NCI-H187 (cell line): Measurements from ENCODE around the gene NR3C1.

Source experiments
- DNase-seq, 2 experiments: peaks; one replicate each; lab custom pipeline; 2025; lab: John Stamatoyannopoulos, UW

NR3C1 gene

DNA sequence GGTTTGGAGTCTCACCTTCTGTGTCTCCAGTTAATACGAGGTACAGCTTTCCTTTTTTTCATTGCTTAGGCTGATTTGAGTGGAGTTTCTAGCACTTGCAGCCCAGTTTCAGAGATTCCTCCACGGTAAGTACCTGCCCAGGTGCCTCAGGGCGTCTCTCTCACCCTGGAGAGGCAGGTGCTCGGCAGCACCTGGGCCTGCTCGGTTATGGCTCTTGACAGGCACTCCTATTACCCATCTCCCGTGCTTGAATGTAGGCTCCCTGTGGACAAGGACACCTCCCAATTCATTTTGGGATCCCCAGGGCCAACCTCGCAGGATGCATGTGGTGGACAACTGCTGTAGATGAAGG, 144.3 kb downstream of the NR3C1 start:
- DNase-seq, result no peak

DNA sequence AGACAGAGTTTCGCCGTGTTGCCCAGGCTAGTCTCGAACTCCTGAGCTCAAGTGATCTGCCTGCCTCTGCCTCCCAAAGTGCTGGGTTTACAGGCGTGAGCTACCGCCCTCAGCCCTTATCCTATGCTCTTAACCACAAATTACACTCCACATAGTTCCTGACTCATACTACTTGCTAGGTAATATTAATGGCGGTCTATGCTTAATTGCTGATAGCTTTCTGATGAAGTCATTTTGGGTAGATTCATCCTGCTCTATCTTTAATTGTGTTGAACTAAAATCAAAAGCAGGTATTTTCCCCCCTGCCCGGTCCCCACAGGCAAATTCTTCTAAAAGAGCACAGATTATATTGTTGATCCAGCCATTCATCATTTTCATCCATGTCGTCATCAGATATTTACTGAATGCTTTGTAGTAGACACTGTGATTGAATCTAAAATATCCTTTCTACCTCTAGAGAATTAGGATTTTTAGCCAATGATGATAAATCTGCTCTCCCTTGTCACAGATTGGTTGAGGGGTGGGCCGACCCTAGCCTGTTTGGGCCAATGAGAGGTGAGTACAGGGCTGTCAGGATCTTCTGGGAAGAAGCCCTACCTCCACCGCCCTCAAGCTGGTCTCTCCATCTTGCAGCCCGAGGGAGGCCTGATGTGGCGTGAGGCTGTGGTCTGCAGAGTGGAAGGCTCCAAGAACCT, 144.8 kb downstream of the NR3C1 start:
- DNase-seq, result no peak

DNA sequence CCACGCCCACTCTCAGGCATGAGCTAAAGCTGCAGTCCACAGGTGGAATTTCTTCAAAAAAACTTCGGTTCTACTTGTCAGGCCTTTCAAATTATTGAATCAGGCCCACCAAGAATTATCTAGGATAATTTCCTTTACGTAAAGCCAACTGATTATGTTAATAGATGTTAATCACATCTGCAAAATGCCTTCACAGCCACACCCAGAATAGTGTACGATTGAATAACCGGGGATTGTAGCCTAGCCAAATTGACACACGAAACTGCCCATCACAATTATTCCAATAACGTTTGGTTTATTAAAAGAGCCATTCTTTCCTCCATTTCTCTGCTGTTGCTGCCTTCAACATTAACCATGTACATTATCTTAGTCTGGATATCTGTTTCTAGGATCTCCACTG, 148.7 kb downstream of the NR3C1 start:
- DNase-seq, result no peak

DNA sequence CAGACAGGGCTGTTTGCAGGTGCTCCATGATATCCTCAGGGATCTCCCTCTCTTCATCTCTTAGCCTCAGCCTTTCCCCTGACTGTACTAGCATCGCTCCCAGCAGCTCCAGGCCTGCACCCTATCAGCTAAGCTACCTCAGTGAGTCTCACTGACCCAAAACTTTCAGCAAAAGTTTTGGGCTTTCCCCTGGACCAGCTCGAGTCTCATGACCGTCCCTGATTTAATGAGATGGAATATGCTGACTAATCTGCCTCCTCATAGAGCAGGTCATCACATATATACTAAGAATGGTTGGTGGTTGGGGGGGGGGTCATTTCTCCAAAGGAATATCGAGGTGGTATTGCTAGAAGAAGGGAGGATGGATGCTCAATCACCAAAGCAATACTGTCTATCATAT, 151.5 kb downstream of the NR3C1 start:
- DNase-seq, result no peak

DNA sequence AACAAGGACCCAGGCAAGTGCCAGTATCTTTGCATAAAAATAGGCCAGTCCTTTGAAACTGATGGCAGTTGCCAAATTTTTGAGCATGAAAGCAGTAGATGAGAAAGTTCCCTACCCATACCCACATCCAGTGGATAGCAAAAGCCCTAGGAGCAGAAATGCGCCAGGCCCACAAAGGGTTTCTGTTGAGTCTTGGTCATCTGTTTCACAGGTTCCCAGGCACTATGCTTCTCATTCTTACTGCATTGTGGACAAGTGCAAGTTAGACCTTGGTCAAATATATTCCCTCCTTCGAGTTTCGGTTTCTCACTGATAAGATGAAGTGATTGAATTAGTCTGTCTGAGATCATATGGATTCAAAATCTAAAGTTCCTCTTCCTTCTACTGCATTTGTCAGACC, 152.3 kb downstream of the NR3C1 start:
- DNase-seq, result no peak

DNA sequence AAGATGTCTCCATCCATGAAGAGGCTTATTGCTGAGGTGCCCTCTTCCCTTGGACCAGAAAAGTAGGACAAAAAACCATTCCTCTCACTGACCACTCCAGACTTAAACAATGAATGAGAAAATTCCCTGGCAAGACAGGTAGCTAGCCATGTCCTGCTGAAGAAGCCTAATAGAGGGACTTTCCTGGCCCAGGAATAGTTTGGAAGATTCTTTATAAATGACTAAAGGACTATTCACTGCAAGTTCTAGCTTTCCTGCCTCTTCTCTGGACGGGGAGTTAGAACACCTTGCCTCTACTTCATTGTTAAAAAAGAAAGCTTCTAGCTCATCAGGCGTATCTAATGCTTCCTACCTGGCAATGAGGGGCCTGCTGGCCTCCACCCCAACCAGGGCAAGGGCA, 153.6 kb downstream of the NR3C1 start:
- DNase-seq, result no peak

DNA sequence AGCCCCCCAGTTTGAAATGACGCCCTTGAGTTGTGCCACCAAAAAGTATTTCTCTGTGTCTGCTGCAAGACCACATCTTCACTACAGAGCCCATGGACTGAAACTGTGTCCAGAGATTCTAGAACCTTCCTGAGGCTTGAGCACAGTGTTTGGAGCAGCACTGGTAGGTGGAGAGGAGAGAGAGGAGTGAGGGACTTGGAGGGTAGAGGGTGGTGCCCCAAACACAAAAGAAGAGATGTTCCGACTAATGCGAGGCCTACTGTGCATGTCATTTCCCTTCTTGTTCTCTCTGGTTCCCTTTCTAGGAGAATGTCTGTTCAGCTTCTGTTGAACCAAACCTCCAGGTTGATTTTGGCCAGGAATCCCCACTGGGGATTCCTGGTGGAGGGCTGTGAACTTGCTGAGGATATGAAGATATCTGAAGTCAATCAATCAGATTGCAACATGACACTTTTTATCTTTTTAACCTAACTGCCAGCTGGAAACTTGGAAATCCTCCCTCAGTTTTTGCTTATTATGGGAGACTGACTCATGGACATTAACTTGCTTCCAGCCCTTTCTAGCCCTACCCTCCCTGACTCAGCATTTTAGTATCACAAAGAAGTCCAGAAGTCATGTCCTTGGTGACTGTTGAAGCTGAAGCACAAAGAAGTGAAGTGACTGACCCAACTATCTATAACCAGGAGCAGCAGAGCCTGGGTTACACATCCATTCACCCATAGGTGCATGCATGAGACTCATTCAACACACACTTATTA, 154.5 kb downstream of the NR3C1 start:
- no peak for DNase-seq

DNA sequence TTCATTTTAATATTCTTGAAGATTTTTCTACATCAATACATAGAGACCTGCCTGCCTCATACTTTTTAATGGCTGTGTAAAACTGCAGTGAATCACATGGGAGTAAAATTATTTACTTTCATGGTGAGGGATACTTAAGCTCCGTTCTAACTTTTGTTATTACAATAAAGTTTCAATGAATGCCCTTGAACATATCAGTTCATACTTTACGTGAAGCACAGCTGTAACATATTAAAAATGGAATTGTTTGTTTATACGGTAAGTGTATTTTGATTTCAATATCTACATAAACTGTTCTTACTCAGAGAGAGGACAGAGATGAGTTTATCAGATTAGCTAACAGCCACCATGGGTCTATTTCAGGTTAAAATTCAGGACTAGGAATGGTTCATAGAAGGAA, 155.1 kb downstream of the NR3C1 start:
- no peak for DNase-seq

DNA sequence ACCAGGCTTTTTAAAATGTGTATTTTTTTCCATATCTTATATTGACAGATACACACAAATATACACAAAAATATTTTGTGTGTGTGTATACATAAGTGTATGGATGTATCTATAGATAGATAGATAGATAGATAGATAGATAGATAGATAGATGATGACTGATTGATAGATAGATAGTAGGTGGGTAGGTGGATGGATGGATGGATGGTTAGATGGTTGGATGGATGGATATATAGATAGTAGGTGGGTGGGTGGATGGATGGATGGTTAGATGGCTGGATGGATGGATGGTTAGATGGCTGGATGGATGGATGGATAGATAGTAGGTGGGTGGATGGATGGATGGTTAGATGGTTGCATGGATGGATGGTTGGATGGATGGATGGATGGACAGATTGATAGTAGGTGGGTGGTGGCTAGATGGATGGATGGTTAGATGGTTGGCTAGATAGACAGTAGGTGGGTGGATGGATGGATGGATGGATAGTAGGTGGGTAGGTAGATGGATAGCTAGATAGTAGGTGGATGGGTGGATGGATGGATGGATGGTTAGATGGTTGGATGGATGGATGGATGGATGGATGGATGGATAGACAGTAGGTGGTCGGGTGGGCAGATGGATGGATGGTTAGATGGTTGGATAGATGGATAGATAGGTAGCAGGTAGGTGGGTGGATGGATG, 156.2 kb downstream of the NR3C1 start:
- no peak for DNase-seq

DNA sequence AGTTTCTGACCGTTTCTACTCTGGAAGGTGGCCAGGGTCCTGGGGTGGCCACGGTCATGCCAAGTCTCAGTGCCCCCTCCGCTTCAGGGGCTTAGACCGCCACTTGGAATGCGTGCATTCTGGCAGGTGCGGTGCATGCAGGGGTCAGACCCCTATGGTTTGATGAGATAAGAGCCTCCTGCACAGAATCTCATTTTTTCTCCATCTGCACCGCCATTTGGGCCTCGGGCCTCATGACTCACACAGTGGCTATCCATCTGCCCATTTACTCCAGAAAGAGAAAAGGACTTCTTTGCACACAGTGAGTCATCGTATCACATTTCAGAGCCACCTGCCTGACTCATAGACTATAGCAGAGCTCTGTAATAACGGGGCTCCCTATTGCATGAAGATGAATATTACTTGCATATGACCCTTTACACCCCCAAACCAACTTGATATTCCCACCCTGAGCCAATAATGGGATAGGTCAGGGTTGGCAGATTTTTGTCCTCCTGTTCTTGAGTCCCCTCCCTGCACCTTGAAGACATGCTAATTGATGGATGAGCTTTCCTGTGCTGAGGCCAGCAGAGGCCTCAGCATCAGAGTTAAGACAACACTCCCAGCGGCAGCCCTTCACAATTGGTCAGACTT, 157.4 kb downstream of the NR3C1 start:
- no peak for DNase-seq

DNA sequence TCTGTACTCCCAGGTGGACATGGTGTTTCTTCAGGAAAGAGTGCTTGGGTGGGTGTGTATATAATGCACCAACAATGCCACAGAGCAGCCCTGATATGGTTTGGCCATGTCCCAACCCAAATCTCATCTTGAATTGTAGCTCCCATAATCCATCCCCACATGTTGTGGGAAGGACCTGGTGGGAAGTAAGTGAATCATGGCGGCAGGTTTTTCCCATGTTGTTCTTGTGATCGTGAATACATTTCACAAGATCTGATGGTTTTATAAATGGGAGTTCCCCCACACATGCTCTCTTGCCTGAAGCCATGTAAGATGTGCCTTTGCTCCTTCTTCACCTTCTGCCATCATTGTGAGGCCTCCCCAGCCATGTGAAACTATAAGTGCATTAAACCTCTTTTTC, 158.5 kb downstream of the NR3C1 start:
- no peak for DNase-seq

DNA sequence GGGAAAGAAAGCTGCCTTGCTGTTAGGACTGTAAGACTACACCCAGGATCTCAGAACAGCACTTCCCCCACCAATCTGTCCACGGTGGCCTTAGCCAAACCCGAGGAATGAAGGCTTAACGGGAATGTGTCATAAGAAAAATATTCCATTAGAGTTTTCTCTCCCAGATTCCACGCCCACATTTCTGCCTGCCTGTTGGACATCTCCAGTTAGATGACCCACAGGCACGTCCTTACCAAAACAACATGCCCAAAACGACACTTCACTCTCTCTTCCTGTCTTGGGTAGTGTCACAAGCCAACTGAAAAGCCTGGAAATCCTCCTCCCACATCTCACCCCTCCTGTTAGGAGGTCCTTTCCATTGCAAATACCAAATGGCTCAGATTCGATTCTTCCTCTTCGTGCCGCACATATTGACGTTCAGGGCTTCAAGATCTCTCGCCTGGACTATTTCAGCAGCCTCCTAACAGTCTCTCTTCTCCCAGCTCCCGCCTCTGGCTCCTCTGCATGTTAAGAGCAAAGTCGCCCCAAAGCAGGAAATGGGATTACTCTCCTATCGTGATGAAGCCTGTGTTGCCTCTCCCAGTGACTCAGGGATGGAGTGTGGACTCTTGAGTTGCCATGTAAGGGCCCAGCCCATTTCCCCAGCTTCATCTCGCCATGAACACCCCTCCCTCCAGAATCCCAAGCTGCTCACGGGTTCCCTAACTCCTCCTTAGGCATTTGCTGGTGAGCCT, 159.3 kb downstream of the NR3C1 start:
- DNase-seq, result no peak

DNA sequence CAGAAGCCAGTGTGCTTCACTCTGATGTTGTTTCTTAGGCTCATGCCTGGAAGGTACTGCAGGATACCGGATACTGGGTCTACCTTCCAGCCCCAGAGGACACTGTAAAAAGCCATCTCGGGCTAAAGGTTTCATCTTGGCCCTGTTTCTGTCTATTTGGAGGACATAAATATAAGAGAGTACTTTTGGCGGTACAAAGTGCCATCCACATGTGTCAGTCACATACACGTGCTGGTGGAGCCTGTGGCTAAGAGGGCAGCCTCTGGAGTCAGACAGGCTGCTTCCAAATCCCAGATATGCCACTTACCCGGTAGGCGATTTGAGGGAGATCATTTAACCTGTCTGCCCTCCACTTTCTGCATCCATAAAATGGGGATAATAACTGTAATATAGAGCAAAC, 160.4 kb downstream of the NR3C1 start:
- DNase-seq, result no peak

DNA sequence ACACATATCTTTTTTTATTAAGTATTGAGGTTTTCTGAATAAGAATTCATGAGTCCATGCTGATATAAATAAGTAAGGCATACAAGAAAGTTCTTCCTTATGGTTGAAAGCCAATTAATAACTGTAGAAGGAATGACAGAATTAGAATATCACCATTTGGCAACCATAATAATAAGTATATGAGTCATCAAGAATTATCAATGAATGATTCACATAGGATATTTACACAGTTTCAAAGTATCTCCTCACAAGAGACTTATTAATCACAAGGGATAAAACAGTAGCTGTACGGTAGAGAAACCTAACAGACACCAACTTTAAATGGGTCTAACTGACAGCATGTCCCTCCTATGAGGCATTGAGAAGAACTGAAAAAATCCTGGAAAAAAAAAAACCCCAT, 161.6 kb downstream of the NR3C1 start:
- DNase-seq, result no peak

DNA sequence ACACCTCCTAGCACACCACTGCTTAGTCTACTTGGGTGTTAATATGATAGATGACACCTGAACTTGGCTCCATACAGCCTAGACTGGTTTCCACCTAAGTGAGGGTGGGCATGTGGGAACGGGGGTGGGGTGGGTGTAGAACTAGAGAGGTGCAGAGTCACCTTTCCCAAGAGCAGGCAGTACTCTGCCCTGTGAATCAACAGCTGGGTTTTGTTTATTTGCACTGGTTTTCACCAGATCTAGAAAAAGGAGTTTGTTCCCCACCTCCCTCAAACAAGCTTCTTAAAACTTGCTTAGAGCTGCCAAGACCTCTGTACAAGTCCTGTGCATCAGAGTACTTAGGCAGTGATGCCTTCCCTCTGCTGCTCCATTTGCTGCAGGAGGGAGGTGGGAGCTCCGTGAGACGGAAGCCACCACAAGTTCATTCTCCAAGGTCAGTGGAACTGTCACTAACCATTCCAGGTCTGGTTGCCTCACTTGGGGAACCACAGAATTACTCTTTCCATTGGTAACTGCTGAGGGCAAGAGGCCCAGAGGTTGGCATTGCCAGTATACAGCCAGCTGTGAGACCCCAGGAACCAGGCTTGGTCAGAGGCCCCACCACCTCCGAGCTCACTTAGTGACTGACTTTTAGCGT, 163.5 kb downstream of the NR3C1 start:
- DNase-seq, result no peak

DNA sequence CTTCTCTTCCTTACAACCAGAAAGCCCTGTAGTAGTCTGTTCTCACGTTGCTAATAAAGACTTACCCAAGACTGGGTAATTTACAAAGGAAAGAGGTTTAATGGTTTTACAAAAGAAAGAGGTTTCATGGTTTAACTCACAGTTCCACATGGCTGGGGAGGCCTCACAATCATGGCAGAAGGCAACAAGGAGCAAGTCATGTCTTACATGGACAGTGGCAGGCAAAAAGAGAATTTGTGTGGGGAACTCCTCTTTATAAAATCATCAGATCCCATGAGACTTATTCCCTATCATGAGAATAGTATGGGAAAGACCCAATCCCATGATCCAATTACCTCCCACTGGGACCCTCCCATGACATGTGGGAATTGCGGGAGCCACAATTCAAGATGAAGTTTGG, 164.9 kb downstream of the NR3C1 start:
- no peak for DNase-seq

DNA sequence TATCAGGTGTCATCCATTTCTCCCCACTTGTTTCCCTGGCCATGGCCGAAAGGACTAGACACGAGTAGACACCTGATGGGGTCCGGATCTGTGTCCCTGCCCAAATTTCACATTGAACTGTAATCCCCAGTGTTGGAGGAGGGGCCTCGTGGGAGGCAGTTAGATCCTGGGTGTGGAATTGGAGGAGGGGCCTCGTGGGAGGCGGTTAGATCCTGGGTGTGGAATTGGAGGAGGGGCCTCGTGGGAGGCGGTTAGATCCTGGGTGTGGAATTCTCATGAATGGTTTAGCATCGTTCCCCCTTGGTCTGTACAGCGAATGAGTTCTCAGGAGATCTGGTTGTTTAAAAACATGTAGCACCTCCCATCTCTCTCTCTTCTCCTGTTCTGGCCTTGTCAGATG, 165.8 kb downstream of the NR3C1 start:
- DNase-seq, result no peak

DNA sequence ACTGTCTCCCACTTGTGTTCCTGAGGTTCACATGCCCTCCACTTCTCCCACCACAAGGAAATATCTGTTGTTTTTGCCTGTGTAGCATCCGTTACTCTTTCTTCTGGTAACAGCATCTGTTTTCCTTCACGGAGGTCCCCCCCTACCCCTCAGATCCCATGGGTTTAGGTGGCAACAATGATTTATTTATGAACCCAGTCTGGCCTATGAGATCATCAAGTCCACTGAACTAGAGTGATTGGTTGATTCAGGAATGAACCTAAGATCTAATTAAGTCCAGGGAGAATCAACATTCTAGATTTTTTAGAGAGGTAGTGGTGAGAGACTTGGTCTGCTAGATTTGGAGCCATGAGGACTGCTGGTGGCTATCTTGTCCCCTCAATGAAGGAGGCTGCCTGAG, 166.8 kb downstream of the NR3C1 start:
- DNase-seq, result no peak

DNA sequence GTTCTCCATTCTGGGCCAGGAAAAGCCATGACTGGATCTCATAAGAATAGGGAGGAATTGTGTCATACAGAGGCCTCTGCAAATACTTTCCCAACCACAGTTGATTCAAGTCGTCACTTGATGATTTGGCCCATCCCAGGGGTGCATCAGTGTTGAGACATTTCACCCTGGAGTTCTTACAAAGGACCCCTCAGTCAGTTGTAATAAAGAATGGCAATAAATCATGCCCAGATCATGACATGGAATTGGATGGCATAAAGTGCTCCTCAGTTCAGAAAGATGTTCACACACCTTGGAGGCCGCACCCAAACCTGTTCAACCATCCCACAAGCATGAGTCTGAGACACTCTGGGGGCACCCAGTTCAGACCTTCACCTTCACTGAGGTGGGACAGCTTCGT, 168.1 kb downstream of the NR3C1 start:
- no peak for DNase-seq

DNA sequence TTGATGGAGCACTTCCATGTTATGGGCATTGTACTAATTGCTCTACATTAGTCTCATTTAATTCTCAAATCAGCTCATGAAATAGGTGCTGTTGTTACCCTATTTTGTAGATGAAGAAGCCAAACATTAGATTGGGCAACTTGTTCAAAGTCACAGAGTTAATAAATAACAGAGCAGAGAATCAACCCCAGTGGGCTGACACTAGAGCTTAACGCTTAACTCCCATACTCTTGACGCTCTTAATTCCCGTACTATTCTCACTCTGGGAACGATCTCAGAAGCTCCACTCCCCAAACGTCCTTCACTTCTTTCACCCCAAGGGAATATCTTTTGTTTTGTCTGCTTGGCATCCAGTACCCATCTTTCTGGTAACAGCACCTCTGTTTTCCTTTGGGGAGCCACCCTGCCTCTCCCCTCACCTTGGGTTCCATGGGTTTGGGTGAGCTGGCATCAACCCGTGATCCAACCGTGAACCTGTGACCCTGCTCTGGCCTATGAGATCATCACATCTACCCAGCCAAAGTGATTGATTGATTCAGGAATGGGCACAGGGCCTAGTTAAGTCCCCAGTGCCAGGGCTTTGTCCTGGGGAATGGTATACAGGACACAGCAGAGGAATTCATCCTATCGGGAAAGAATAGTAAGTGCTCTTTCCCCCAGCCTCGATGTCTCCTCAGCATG, 169.2 kb downstream of the NR3C1 start:
- DNase-seq, result no peak

DNA sequence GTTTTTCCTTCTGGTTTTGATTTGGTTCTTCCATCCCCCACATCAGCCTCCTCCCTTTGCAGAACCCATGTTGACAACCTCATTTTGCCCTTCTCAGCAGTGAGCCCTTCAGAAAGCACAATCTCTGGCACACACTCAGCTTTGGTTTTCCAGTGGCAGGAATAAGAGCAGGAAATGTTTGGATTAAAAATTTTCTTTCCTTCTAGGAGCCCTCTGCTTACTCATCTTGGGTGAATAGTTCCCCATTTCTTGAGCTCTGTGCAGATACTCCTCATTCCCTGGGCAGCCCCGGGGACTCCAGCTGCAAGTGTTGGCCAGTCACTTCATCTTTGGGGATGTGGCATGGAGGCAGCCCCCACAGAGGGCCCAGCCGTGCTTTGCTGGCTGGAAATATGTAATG, 170.5 kb downstream of the NR3C1 start:
- DNase-seq, result no peak
